Left ventricle myocardium superior (tissue), 1 donor: Measurements from ENCODE around the gene ZSCAN5A. TPM values are rescaled to one million over a fixed set of nuclear protein-coding genes. Genes with fewer than 3 reads are reported as not detected.
"Not testable (repeated sequence)": the region's sequence is repeated elsewhere in the genome, so short reads cannot be mapped to it uniquely, and the experiment has no call there.

Experiments used
- ATAC-seq: fragments of 200-7000 bp; cut with Tn5 transposase; one replicate; pipeline ENCODE4 v1.9.1; 2020; ENCODE audit warnings: mild to moderate bottlenecking, moderate library complexity
- DNase-seq: peaks from one replicate; pipeline ENCODE4 v3.0.0-alpha.2; 2020
- intact Hi-C: fragments of 100-400 bp; cut with micrococcal nuclease; formaldehyde crosslinking; loops from one replicate; pipeline ENCODE4 v1.11.0; 2022
- total RNA-seq: library from RNA; stranded (reverse); fragmentation: NEBNext Ultra II Directional; extraction: Animal tissue kit (Norgen Biotek cat#: 25700); gene quantifications from one replicate; pipeline ENCODE4 v1.2.1, GENCODE V29; 2021
- donor health status: DM: no; HTN: yes; CAD: no; lungs with severe emphysema.

ZSCAN5A gene
- total RNA-seq, 1 donor from 2014 or later: 18.4 TPM

DNA sequence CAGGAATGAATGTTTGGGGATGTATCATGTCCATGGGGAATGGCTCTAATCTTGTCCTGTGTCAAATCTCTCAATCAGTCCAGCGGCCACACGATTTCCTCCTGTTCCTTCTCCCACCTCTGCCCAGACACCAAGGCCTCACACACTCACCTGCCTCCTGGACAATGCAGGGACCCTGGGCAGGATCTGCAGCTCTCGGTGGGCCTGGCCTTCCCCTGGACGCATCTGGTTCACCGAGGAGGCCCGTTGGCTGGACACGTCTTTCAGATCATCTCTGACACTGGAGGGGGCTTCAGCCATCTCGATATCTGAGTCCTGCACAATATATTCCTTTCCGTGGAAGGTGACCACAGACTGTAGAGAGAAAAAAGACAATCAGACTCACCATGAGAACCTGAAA lies 91.2 kb downstream of the ZSCAN5A start:
- DNase-seq: no peak
- no peak for ATAC-seq
- intact Hi-C loops: no loop called here

DNA sequence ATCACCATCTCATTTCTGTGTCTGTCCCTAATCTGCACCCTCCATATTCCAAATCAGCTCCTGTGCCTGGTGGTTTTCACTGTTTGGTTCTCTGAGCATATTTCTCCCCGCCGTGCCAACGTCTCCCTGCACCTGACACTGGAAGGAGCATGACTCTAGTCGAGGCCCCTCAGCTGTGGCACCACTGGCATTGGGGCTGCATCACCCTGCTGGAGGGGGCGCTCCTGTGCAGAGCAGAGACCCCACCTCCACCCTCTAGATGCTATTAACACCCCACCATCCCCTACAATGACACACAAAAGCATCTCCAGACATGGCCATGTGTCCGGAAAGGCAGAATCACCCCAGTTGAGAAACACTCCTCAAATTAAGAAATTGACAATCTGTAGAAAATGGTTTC lies 91.7 kb downstream of the ZSCAN5A start:
- ATAC-seq (no peak), DNase-seq (no peak)
- intact Hi-C loops: no loop called here

DNA sequence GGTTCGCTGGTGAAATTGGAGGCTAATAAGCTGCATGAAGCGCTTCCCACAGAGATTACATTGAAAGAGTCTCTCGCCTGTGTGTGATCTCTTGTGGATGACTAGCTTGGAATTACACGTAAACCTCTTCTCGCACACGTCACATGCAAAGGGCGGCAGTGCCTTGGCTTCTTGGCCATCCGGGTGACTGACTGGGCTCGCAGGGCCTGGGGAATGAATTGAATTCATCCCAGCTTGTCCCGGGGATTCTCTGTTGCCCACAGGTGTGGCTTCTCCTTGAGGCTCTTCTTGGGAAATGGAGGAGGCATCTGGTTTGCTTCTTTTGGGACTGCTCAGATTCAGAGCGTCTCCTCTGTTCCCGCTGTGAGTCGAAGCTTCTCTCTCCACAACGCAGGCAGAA lies 92.8 kb downstream of the ZSCAN5A start:
- no peak for ATAC-seq
- intact Hi-C loops: no loop called here
- DNase-seq: no peak

DNA sequence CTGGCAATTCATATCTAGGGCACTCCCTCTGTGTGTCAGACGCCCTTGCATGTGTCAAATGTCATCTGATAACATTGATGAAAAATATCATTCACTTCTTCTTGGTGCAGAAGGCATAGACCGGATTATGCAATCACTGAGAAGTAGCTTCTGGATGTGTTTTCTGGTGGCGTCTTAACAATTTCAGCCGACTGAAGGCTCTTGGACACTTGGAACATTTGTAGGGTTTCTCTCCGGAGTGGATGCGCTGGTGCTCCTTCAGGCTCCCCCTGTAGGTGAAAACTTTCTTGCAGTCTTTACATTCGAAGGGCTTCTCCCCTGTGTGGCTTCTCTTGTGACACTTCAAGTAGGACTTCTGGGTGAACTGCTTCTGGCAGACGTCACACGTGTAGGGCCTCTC lies 93.2 kb downstream of the ZSCAN5A start:
- intact Hi-C loops, DNase-seq, ATAC-seq: not testable (repeated sequence)

DNA sequence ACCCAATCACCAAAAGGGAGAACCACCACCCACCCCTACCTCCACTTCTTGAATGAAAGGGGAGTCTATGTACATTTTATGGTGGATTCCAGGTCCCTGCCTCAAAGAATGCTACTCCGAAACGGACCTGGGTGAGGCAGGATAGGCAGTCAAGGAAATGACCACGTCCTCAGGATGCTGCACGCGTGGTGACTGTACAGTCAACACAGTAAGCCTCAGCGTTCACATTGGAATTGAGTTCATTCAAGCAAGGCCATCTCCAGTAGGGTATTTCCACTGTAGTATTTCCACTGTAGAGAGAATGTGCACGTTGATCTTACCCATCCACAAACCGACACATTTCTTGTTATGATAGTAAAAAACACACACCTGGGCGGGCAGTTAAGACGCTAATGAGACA lies 95.7 kb downstream of the ZSCAN5A start:
- intact Hi-C loops: no loop called here
- ATAC-seq (no peak), DNase-seq (no peak)

DNA sequence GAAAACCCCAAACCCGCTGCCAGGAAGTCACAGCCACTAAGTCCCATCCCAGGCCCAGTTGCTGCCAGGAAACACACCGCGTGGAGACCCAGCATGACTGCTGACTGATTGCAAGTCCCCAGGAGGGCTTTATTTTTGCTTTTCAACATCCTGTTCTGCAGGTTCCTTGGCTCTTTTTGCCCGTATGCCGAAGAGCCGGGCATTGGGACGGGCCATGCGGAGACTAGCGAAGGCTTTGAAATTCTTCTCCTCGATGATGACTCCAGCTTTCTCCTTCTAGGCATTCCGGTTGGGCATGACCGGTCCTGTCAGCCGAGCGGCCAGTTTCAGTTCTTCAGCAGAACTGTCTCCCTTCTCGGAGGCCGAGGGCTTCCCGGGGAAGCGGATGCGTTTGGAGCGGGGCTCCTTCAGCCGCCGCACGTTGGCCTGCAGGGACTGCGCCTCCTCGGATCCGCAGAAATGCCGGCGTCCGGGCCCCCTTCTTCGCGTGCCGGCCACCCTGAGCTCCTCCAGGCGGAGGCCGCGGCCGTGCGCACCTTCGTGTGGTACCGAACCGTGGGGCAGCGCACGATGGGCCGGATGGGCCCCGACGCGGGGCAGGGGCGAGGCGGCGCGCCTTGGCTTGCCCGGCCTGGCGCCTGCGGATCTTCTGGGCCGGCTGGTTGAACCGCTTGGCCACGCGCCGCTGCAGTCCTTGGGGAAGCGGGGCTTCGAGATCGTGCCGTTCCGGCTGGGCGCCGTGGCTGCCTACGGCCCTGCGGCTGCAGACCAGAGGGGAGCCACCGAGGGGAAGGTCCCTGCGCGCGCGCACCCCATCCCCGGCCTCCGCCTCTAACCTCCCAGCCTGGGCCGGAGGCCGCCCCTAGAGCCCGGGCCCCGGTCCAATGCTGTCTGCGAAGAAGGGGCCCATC lies 97.3 kb downstream of the ZSCAN5A start:
- ATAC-seq (peak; percentile 38), DNase-seq (peak; percentile 45)
- intact Hi-C loops: no loop called here

DNA sequence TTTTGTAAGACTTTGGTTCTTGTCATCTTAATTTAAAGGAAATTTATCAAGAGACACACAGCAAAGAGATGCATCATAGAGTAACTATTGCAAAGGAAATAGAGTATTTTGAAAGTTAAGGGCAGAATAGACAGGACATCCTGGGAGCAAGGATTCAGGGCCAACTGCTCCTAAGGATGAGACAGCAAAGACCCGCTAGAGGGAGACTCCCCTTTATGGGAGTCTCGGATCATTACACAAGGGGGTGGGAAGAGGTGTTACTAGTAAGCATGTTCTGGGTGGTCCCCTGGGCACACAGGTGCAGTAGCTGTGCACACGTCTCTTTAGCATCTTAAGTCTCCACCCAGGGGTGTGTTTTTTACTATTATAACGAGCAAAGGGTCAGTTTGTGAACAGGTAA lies 102.9 kb downstream of the ZSCAN5A start:
- DNase-seq (no peak), ATAC-seq (no peak)
- intact Hi-C loops: no loop called here

DNA sequence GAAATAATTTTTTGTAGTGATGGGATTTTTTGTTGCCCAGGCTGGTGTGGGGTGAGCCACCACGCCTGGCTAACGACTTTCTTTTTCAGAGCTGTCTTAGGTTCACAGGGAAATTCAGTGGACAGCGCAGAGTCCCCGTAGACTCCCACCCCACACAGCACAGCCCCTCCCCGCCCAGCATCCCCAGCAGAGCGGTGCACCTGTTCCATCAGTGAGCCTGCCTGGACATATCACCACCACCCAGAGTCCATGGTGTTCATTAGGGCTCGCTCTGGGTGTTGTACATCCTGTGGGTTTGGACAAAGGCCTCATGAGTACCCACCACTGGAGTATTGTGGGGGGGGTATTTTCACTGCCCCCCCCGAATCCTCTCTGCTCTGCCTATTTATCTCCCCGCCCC lies 104.6 kb downstream of the ZSCAN5A start:
- ATAC-seq, DNase-seq, intact Hi-C loops: not testable (repeated sequence)

DNA sequence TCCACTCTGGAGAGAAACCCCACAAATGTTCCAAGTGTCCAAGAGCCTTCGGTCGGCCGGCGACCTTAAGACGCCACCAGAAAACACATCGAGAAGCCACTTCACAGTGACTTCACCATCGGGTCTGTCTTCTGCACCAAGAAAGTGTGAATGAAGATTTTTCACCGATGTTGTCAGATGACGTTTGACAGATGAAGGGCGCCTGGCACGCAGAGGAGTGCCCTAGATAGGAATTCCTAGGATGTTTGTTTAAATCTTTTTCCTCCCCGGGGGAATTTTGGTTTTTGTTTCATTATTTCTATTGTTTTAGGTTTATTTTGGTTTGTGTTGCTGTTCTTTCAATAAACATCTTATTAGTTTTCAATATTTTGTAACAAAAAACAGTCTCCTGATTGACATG lies 105.5 kb downstream of the ZSCAN5A start:
- intact Hi-C loops: no loop called here
- ATAC-seq: no peak
- no peak for DNase-seq

DNA sequence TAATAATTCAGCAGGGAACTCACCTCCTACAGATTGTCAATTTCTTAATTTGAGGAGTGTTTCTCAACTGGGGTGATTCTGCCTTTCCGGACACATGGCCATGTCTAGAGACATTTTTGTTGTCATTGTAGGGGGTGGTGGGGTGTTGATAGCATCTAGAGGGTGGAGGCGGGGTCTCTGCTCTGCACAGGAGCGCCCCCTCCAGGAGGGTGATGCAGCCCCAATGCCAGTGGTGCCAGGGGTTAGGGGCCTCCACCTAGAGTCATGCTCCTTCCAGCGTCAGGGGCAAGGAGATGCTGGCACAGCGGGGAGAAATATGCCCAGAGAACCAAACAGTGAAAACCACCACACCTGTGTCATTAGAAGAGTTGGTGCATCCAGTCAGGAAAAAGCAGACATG lies 107.1 kb downstream of the ZSCAN5A start:
- DNase-seq, ATAC-seq, intact Hi-C loops: not testable (repeated sequence)

DNA sequence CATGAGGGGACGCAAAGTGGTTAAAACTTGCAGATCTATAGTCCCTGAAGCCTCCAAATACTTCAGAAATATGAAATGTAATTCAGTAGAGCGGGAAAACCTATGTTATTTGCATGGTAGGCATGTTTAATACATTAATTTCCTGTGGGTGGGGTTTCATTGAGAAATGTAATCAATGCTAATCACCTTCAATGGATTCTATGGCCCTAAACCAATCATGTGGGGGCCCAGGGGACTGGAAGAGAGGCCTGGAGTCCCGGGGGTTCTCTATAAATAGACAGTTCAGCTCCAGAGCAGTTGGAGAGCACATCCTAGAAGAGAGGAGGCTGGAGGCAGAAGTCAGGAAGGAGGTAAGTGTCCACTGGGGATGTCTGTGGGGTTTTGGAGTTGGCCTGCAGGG lies 112.7 kb downstream of the ZSCAN5A start, which contains the start of gene ZSCAN5C:
ZSCAN5C (plus strand) TSS at position 301 of the 400 bp plus-strand sequence. CDS start 3,641 bp downstream, outside the sequence.
- ATAC-seq: no peak
- DNase-seq: no peak
- intact Hi-C loops: no loop called here

DNA sequence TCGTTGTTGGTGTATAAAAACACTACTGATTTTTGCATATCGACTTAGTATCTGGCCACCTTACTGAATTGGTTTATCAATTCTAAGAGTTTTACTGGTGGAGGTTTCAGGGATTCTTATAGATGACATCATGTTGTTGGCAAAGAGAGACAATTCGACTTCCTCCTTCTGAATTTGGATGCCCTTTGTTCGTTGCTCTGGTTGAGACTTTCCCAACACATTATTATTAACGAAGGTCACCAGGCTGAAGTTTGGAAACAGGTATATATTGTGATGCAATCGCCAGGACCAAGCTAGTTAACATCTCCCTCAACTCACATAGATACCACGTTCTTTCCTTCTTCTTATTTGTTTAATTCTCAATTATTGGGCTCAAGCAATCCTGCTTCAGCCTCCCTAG lies 115.0 kb downstream of the ZSCAN5A start:
- ATAC-seq (no peak), DNase-seq (no peak)
- intact Hi-C loops: no loop called here

DNA sequence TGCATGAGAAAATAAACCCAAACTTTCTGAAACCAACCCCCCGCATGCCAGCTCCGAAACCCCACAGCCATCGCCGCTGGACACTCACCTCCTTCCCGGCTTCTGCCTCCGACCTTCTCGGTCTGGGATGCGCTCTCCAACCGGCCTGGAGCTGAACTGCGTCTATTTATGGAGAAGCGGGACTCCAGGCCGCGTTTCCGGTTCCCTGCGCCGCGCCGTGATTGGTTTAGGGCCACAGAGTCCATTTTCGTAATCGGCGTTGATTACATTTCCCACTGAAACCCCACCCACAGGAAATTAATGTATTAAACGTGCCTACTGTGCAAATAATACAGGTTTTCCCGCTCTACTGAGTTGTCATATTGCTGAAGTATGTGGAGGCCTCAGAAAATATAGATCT lies 117.0 kb downstream of the ZSCAN5A start, which contains the start of gene ZSCAN5B:
ZSCAN5B (minus strand) TSS at position 138 of the 400 bp plus-strand sequence. CDS start 4,731 bp downstream, outside the sequence.
- ATAC-seq, DNase-seq, intact Hi-C loops: not testable (repeated sequence)

DNA sequence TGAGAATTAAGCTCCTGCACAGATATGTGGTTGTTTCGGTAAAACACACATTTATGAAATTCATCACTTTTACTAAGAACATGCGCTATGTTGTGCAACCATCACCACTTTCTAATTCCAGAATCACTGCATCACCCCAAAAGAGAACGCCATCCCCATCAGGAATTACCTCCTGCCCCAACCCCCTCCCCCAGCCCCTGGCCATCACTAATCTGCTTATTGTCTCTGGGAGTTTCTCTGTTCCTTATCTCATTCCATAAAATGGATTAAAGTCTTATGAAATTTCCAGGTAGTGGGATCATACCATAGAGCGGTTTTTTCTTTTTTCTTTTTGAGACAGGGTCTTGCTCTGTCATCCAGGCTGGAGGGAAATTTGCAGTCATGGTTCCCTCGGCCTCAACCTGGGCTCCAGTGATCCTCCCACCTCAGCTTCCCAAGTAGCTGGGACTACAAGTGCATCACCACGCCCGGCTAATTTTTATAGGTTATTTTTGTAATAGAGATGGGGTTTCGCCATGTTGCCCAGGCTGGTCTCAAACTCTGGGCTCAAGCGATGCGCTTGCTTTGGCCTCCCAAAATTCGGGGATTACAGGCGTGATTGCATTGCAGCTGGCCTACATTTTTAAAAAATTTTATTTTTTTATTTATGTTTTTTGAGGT lies 120.5 kb downstream of the ZSCAN5A start:
- intact Hi-C loops: no loop called here
- no peak for DNase-seq
- no peak for ATAC-seq

DNA sequence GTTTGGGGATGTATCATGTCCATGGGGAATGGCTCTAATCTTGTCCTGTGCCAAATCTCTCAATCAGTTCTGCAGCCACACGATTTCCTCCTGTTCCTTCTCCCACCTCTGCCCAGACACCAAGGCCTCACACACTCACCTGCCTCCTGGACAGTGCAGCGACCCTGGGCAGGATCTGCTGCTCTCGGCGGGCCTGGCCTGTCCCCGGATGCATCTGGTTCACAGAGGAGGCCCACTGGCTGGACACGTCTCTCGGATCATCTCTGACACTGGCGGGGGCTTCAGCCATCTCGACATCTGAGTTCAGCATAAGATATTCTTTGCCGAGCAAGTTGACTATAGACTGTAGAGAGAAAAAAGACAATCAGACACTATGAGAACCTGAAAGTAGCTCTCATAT lies 122.9 kb downstream of the ZSCAN5A start:
- DNase-seq: no peak
- ATAC-seq: no peak
- intact Hi-C loops: no loop called here

DNA sequence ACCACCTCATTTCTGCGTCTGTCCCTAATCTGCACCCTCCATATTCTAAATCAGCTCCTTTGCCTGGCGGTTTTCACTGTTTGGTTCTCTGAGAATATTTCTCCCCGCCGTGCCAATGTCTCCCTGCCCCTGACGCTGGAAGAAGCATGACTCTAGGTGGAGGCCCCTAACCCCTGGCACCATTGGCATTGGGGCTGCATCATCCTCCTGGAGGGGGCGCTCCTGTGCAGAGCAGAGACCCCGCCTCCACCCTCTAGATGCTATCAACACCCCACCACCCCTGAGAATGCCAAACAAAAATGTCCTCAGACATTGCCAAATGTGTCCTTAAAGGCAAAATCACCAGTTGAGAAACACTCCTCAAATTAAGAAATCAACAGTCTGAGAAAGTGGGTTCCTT lies 123.5 kb downstream of the ZSCAN5A start:
- ATAC-seq (no peak), DNase-seq (no peak)
- intact Hi-C loops: no loop called here

DNA sequence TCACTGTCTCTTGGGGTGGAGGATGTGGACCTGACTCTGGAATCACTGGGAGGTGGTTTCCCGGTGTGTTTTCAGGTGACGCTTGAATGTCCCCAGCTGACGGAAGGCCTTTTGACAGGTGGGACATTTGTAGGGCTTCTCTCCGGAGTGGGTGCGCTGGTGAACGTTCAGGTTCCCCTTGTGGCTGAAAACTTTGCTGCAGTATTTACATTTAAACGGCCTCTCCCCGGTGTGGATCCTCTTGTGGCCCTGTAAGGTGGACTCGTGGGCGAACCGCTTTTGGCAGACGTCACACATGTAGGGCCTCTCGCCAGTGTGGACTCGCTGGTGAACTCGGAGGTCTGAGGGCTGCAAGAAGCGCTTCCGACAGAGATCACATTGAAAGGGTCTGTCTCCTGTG lies 124.9 kb downstream of the ZSCAN5A start:
- ATAC-seq: no peak
- DNase-seq: no peak
- intact Hi-C loops: no loop called here

DNA sequence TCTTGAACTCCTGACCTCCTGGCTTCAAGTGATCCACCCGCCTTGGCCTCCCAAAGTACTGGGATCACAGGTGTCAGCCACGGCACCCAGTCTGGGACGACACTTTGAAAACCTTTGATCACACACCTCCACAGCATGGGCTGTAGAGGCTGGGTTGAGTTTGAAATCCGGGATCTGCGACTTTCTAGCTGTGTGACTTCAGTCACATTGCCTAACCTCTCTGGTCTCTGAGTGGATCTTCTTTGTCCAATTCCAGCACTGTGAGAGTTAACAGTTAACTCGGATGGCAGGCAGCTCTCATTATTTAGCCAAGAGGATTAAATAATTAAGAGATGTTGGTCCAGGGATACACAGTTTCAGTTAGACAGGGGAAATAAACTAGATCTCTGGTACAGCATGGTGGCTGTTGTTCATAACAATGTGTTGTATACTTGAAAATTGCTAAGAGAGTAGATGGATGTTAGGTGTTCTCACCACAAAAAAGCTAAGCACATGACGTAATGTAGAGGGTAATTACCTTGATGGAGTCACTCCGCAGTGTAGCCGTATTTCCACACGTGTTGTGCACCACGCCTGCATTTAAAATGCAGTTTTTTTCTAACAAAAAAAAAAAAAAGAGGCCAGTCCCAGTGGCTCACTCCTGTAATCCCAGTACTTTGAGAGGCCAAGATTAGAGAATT lies 136.9 kb downstream of the ZSCAN5A start:
- intact Hi-C loops: no loop called here
- DNase-seq (no peak), ATAC-seq (no peak)

DNA sequence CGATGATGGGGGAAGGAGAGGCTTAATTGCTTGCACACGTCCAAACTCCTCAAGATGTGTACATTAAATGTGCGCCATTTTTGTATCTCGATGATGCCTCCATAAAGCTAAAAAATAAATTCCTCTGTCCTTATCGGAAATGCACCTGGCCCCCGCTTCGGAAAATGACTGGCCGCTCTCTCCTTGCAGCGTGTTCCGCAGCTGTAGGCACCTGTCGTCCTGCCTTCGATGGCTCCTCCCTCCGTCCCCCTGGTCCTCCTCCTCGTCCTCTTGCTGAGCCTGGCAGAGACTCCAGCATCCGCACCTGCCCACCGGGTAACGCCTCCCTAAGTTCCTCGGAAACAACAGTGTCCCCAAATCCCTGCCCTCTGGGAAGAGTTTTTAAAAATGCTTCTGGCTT lies 137.8 kb downstream of the ZSCAN5A start:
- no peak for ATAC-seq
- intact Hi-C loops: no loop called here

DNA sequence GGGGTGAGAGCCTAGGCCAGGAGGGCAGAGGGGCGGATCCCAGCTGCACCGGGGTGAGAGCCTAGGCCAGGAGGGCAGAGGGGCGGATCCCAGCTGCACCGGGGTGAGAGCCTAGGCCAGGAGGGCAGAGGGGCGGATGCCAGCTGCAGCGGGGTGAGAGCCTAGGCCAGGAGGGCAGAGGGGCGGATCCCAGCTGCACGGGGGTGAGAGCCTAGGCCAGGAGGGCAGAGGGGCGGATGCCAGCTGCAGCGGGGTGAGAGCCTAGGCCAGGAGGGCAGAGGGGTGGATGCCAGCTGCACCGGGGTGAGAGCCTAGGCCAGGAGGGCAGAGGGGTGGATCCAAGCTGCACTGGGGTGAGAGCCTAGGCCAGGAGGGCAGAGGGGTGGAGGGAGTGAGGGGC lies 138.3 kb downstream of the ZSCAN5A start:
- ATAC-seq, intact Hi-C loops, DNase-seq: not testable (repeated sequence)

More for the DNA sequence above, 137.8 kb downstream of the ZSCAN5A start:
- DNase-seq: no peak
